Mammary epithelial cell (primary cell): ENCODE measurements around the gene RGS17.

Experiments used
- CTCF ChIP-seq, 2 donors: IDR thresholded peaks in 1 of 2; conservative IDR thresholded peaks in 1 of 2; 2 replicates each; pipeline ENCODE4 v1.5.1; 2011 to 2012; ENCODE audit warnings: inconsistent platforms in 2 of 2, low read length in 2 of 2, mild to moderate bottlenecking in 2 of 2, control low read depth in 1 of 2, low read depth in 1 of 2; ENCODE audit not compliant: insufficient read depth in 1 of 2; ENCODE audit errors: extremely low read depth in 1 of 2
- EZH2 ChIP-seq: IDR thresholded peaks from 2 replicates; pipeline ENCODE4 v1.6.1; 2012; ENCODE audit warnings: low read length, inconsistent platforms, borderline replicate concordance

GRCh38 chr6:153032255-153032882, 98.7 kb downstream of the RGS17 start:
- TF ChIP-seq EZH2 (no peak), CTCF (conservative IDR thresholded peaks at IDR 0.05 in 1 of 2, IDR thresholded peaks at IDR 0.05 in 1 of 2; ENCODE audit: extremely low read depth in 1 of 2, insufficient read depth in 1 of 2, low read depth in 1 of 2, low read length in 2 of 2) (peak; percentile 38 to 40)
